Measurements from ENCODE around the gene SLC35G4. TPM values are rescaled to one million over a fixed set of nuclear protein-coding genes. Genes with fewer than 3 reads are reported as not detected.
A peak's percentile ranks its signal among the peaks of the same experiment; 100 is the strongest.

Gene SLC35G4
- total and polyA plus RNA-seq, 2 of the 13 experiments (the other 11 are each of a cell fraction or from before 2014, with no cell fraction given) = not detected

- no peak overlapping the region for H3K27ac ChIP-seq (ENCODE audit: extremely low read length, insufficient read depth, low read length)
- no peak overlapping the region for H3K4me3 ChIP-seq (replicated peaks in 1 of 3; ENCODE audit: insufficient read depth in 1 of 3, low read depth in 2 of 3, low read length in 3 of 3)
- H3K4me1 ChIP-seq (ENCODE audit: insufficient read depth, low read length) = no peaks in the 10 kb centered on the region
- 25% methylated on average over 2 of the region's 2 CpGs for whole genome bisulfite sequencing (ENCODE audit: low lambda C conversion rate)
- ChIA-PET CTCF (ENCODE audit: low intra/inter-chr PET ratio, low total read pairs) (no interaction called here), POLR2A (no interaction called here)
- H3K36me3 ChIP-seq (replicated peaks in 1 of 2; ENCODE audit: control insufficient read depth in 1 of 2, insufficient read depth in 2 of 2, low read length in 2 of 2) = no peaks in the 10 kb centered on the region
- no peaks in the 10 kb centered on the region for H3K79me2 ChIP-seq (ENCODE audit: insufficient read depth, low read length)
- in situ Hi-C loops (cut with HindIII; ENCODE audit: extremely low pct_ligation_motif_present, low pct_unique_long_range_greater_than_20kb) = no loop called here
- BruUV-seq (replicated peaks) = no TSS peak
- TF ChIP-seq ZNF564 (CRISPR knock-in tag; IDR thresholded peaks at IDR 0.05) (no peak), ZNF136 (CRISPR knock-in tag; IDR thresholded peaks at IDR 0.05; ENCODE audit: low read depth) (no peak), CCDC6 (CRISPR knock-in tag; IDR thresholded peaks at IDR 0.05) (no peak), ATF3 (CRISPR knock-in tag; IDR thresholded peaks at IDR 0.05) (no peak), SMYD3 (CRISPR knock-in tag; IDR thresholded peaks at IDR 0.05) (no peak), ZHX1 (CRISPR knock-in tag; IDR thresholded peaks at IDR 0.05; ENCODE audit: low read depth) (no peak), MAFK (conservative IDR thresholded peaks at IDR 0.05 in 1 of 2, IDR thresholded peaks at IDR 0.05 in 1 of 2; ENCODE audit: low read length in 2 of 2) (peak; percentile 92 to 96), PLRG1 (conservative IDR thresholded peaks at IDR 0.05) (no peak), MAFF (IDR thresholded peaks at IDR 0.05; ENCODE audit: low read depth, low read length) (peak; percentile 93), AKAP8 (CRISPR knock-in tag; IDR thresholded peaks at IDR 0.05) (no peak), ZNF816 (CRISPR knock-in tag; IDR thresholded peaks at IDR 0.05; ENCODE audit: borderline replicate concordance) (no peak), NCOA2 (CRISPR knock-in tag; IDR thresholded peaks at IDR 0.05) (no peak), NFE2L2 (IDR thresholded peaks at IDR 0.05; ENCODE audit: low read length) (0 out of 2 replicates have a peak, but pooled peaks have one; percentile 19), ZNF160 (CRISPR knock-in tag; IDR thresholded peaks at IDR 0.05) (no peak), STAT6 (CRISPR knock-in tag; IDR thresholded peaks at IDR 0.05; ENCODE audit: borderline replicate concordance) (no peak), HDAC6 (IDR thresholded peaks at IDR 0.05; ENCODE audit: low read depth, low read length) (no peak), IKZF4 (CRISPR knock-in tag; IDR thresholded peaks at IDR 0.05; ENCODE audit: borderline replicate concordance, low read depth, not compliant biosample characterization) (no peak)
- TF ChIP-seq, protein P1, sequence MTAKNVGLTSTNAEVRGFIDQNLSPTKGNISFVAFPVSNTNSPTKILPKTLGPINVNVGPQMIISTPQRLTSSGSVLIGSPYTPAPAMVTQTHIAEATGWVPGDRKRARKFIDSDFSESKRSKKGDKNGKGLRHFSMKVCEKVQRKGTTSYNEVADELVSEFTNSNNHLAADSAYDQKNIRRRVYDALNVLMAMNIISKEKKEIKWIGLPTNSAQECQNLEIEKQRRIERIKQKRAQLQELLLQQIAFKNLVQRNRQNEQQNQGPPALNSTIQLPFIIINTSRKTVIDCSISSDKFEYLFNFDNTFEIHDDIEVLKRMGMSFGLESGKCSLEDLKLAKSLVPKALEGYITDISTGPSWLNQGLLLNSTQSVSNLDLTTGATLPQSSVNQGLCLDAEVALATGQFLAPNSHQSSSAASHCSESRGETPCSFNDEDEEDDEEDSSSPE (CRISPR knock-in tag; IDR thresholded peaks at IDR 0.05) = no peak
- intact Hi-C loops (cut with micrococcal nuclease; ENCODE audit: unreplicated experiment) = no loop called here
- FAIRE-seq = no peak
- H2AFZ ChIP-seq (ENCODE audit: low read length) = no peak overlapping the region
- H3K9ac ChIP-seq (ENCODE audit: insufficient read depth, low read depth, low read length) = no peak overlapping the region
- no peaks in the 10 kb centered on the region for H3K9me3 ChIP-seq (ENCODE audit: low read length)
- H4K20me1 ChIP-seq (ENCODE audit: insufficient read depth, low read length) = no peaks in the 10 kb centered on the region
- no peak for DNase-seq (ENCODE audit: low spot score)
- H3K4me2 ChIP-seq (ENCODE audit: low read depth, low read length) = no peak overlapping the region
- H3K27me3 ChIP-seq (ENCODE audit: control insufficient read depth in 1 of 2, insufficient read depth in 2 of 2, low read length in 2 of 2) = peaks cover 0 to 8% of the 10 kb centered on the region in 2 experiments; a peak in 2 of 5 replicates
- ATAC-seq = no peak
These were observed 1.5 kb upstream of the SLC35G4 start for GRCh38 chr18:11607906-11608305.

All from HepG2 (cell line).